GM21619 (cell line): ENCODE measurements around the gene ARL8A.
"Not testable (repeated sequence)": the region's sequence is repeated elsewhere in the genome, so short reads cannot be mapped to it uniquely, and the experiment has no call there.

Source experiments
- ATAC-seq: cut with Tn5 transposase; IDR thresholded peaks from one replicate; pipeline ENCODE4 v1.9.1; 2021; ENCODE audit not compliant: unreplicated experiment

ARL8A gene

GRCh38 chr1:202159534-202160371 lies 15.2 kb upstream of the ARL8A start:
- no peak for ATAC-seq

- no peak for ATAC-seq
Observed at GRCh38 chr1:202158810-202159533, 14.4 kb upstream of the ARL8A start.

- ATAC-seq, result no peak
Observed at GRCh38 chr1:202157945-202158344, 13.4 kb upstream of the ARL8A start.

GRCh38 chr1:202156590-202156989 lies 12.1 kb upstream of the ARL8A start:
- ATAC-seq, result no peak

GRCh38 chr1:202155478-202156021 lies 11.0 kb upstream of the ARL8A start:
- ATAC-seq, result no peak

GRCh38 chr1:202154766-202155477 lies 10.4 kb upstream of the ARL8A start:
- ATAC-seq, result no peak

GRCh38 chr1:202154148-202154765 lies 9.7 kb upstream of the ARL8A start:
- ATAC-seq, result no peak

GRCh38 chr1:202153284-202153683 lies 8.7 kb upstream of the ARL8A start:
- no peak for ATAC-seq

GRCh38 chr1:202152399-202152798 lies 7.9 kb upstream of the ARL8A start:
- no peak for ATAC-seq

GRCh38 chr1:202151045-202151444 lies 6.5 kb upstream of the ARL8A start:
- ATAC-seq, result no peak

- ATAC-seq, result no peak
Observed at GRCh38 chr1:202150602-202151001, 6.1 kb upstream of the ARL8A start.

GRCh38 chr1:202150187-202150586 lies 5.7 kb upstream of the ARL8A start:
- ATAC-seq, result no peak

GRCh38 chr1:202149566-202149965 lies 5.0 kb upstream of the ARL8A start:
- no peak for ATAC-seq

- ATAC-seq, result no peak
Observed at GRCh38 chr1:202148391-202148790, 3.9 kb upstream of the ARL8A start.

GRCh38 chr1:202146993-202147392 lies 2.5 kb upstream of the ARL8A start:
- no peak for ATAC-seq

GRCh38 chr1:202146279-202146678 lies 1.7 kb upstream of the ARL8A start:
- no peak for ATAC-seq

- not testable (repeated sequence) for ATAC-seq
Observed at GRCh38 chr1:202145744-202146140, 1.2 kb upstream of the ARL8A start.

GRCh38 chr1:202145068-202145743 lies 669 bp upstream of the ARL8A start:
- ATAC-seq, result no peak

GRCh38 chr1:202143768-202144401 lies 652 bp downstream of the ARL8A start:
- ATAC-seq, result peak; percentile 34
